GM21360 (cell line): ENCODE measurements around the gene TMEM59.
"Not testable (repeated sequence)": the region's sequence is repeated elsewhere in the genome, so short reads cannot be mapped to it uniquely, and the experiment has no call there.

Experiments
- ATAC-seq: cut with Tn5 transposase; IDR thresholded peaks from one replicate; pipeline ENCODE4 v1.9.1; 2021; ENCODE audit warnings: mild to moderate bottlenecking, moderate library complexity; ENCODE audit not compliant: unreplicated experiment

Gene TMEM59

DNA sequence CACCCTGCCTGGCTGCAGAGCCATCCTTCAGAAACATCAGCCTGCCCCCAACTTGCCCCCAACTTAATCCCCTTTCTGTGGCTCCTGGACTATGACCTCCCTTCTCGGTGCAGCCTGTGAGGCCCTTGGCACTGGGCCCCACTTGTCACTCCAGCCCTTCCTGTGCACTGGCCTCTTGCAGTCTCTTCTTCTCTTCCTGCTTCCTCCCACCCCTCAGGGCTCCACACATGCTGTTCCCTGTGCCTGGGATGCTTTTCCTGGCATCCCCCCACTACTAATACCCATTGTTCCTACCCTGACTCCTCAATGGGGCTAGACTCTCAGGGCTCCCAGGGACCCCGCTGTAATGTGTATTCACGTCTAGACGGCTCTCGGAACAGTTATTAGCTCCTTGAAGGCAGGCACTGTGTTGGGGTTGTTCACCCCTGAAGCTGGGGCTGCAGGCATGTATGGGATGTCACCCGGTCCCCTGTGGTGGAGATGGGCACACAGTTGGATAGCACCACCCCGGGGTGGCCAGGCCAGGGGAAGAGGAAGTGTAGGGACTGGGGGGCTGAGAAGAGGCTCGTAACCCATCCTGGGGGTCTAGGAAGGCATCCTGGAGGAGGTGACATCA is 39.5 kb downstream of the TMEM59 start:
- no peak for ATAC-seq

DNA sequence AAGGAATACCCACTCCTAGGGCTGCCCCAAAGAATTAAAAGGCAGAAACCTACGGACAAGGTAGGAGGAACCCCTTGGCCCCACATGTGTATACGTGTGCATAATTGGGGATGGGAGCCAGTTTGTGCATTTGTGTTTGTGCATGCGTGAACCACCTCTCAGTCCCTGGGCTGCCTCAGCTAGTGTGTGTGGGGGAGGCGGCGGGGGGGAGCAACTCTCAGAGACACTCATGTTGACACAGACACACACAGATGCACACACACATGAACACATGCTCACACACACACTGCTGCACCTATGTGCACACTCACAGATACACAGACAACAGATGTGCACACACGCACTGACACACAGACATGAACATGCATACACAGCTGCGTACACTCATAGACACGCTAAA is 40.1 kb downstream of the TMEM59 start:
- ATAC-seq: no peak

DNA sequence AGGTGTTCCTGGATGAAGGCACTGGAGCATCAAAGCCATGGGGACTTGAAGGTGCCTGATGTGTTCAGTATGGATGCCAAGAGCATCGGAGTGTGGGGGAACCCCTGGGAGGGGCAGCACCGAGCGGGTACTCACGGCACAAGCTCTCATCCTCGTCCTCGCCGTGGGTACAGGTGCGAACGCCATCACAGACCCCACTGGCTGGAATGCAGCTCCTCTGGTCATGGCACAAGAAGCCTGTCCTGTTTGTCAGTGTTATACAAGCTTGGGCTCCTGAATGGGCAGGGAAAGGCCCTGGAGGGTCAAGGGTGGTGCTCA is 41.0 kb downstream of the TMEM59 start:
- no peak for ATAC-seq

DNA sequence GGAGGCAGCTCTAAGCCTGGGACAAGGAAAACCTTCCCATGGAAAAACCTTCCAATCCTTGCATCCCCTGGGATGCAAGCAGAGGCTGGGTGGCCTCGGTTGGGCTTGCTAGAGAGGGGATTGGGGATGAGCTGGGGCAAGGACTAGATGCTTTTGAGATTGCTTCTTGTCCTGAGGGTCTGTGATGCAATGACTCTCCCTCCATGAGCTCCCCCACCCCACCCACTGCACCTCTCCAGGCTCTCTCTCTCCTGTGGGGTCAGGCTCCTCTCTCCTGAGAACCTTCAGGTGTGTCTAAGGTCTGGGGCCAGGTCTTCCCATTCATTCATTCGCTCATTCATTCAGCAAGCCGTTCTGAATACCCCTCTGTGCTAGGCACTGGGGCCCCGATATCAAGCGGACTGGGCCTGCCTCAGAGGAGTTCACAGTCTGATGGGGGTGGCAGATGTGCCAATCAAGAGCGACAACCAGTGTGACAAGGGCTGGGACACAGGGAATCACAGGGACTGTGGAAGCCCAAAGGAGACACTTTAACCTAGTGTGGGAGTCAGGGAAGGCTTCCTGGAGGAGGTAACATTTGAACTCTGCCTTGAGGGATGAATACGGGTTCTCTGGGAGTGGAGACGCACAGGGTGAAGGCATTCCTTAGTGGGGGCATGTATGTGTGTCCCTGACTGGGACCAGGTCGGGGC is 41.5 kb downstream of the TMEM59 start:
- ATAC-seq: no peak

DNA sequence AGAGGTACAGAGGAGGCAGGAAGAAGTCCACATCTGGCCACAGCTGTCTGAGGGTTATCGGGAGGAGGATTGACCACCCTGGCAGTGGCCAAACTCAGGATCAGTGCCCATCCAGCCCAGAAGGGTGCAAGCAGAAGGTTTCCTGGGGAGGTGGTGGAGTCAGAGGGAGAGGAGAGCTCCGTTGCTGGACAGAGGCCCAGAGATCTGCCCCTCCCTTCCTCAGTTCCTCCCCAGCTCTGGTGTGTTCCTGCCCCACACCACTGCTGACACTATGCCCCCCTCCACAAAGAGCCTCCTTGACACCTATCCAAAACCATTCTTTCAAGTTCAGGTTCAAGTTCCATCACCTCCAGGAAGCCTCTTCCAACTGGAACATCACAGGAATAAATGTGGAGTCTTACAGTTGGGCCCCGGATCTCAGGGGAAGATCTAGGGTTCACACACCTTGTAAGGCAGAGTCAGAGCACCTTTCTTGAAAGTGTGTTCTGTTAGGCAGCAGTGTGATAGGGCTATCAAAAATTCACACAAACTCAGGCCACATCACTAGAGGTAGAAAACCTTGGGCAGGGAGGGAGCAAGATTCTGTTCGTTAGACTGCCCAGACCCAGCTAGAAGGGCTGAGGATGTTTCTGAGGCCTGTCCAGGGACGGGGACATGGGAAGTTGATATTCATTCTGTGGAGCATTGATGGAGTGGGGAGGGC is 42.4 kb downstream of the TMEM59 start:
- no peak for ATAC-seq

DNA sequence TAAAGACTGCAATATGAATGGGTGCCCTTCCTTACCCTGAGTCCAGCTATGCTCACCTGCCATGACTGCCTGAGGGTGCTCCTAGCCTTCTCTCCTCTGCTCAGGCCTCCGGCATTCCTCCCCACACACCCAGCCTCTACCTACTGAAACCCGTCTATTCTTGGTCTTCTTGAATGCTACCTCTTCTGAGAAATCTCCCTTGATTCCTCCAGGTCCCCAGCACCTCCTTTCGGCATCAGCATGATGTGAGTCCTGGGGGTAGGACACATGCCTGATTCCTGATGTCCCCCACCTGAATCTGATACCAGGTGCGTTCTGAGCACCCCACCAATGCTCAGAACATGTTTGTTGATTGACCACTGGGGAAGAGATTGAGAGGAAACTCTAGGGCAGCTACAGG is 43.6 kb downstream of the TMEM59 start:
- ATAC-seq: no peak

DNA sequence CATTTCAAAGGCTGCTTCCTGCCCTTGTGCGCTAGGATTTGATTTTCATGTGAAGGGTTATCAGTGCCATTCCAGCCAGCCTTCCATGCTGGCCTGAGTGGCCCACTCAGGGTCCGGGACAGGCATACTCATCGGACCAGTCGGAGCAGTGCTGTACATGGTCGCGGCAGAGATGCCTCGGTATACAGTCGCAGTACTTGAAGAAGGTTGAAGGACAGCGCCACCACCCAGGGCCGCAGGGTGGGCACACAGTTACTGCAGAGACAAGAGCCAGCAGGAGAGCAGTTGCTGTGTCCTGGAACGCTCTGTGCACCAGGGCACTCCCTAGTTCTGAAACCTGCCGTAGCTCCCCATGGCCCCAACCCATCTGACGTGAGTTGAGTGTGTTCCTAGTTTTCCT is 44.1 kb downstream of the TMEM59 start:
- no peak for ATAC-seq

DNA sequence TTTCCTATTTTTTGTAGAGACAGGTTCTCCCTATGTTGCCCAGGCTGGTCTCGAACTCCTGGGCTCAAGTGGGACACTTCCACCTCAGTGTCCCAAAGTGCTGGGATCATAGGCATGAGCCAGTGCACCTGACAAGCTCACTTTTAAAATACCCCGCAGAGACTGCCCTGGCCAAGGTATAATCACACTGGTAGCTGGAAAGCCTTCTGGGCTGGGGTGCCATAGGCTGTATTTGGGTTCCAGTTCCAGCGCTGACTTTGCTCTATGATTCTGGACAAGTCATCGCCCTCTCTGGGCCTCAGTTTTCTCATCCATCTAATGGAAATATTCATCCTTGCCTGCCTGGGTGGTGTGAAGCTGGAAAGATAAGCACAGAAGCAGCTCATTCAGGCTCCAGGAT is 45.4 kb downstream of the TMEM59 start:
- ATAC-seq: no peak

DNA sequence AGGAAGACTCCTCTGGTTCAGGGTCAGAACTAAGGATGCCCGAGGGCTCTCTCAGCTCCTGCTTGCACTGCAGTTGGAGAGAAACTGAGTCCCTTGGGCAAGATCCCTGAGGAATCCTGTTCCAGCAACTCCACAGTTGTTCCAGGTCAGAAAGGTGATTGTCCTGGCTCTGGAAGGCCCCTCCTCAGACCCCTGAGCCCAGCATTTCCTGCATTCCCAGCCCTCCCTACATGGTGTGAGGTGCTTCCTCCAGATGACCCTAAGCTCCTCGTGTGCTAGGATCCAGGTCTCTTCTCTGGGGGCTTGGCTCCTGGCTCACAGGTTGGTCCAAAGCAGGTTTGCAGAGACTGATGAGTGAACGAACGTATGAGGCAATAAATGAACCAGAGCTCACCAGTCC is 46.5 kb downstream of the TMEM59 start:
- no peak for ATAC-seq

DNA sequence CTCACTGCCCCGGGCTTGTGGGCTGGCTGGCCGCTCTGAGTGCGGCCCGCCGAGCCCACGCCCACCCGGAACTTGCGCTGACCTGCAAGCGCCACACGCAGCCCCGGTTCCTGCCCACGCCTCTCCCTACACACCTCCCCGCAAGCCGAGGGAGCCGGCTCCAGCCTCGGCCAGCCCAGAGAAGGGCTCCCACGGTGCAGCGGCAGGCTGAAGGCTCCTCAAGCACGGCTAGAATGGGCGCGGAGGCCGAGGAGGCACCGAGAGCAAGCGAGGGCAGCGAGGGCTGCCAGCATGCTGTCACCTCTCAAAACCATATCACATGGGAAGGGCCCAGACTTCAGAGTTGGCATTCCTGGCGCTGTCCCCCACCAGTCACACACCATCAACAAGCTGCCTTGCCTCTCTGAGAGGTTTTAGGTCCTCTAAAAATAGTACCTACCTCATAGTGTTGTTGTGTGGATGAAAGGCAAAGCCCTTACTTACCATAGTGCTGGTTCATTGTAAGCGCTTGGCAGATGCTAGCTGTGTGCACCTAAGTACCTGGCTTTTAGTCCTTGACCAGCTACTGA is 48.4 kb downstream of the TMEM59 start:
- ATAC-seq: no peak

DNA sequence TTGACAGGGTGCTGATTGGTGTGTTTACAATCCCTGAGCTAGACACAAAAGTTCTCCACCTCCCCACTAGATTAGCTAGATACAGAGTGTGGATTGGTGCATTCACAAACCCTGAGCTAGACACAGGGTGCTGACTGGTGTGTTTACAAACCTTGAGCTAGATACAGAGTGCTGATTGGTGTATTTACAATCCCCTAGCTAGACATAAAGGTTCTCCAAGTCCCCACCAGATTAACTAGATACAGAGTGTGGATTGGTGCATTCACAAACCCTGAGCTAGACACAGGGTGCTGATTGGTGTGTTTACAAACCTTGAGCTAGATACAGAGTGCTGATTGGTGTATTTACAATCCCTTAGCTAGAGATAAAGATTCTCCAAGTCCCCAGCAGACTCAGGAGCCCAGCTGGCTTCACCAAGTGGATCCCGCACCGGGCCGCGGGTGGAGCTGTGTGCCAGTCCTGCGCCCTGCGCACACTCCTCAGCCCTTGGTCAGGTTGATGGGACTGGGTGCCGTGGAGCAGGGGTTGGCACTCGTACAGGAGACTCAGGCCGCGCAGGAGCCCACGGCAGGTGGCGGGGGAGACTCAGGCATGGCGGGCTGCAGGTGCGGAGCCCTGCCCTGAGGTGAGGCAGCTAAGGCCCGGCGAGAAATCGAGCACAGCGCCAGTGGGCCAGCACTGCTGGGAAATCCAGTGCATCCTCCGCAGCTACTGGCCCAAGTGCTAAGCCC is 49.1 kb downstream of the TMEM59 start:
- not testable (repeated sequence) for ATAC-seq

DNA sequence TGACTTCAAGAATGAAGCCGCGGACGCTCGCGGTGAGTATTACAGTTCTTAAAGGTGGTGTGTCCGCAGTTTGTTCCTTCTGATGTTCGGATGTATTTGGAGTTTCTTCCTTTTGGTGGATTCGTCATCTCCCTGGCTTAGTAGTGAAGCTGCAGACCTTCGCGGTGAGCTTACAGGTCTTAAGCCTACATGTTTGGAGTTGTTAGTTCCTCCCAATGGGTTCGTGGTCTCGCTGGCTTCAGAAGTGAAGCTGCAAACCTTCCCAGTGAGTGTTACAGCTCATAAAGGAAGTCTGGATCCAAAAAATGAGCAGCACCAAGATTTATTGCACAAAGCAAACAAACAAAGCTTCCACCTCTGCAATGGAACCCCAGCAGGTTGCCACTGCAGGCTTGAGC is 49.8 kb downstream of the TMEM59 start:
- ATAC-seq: no peak

DNA sequence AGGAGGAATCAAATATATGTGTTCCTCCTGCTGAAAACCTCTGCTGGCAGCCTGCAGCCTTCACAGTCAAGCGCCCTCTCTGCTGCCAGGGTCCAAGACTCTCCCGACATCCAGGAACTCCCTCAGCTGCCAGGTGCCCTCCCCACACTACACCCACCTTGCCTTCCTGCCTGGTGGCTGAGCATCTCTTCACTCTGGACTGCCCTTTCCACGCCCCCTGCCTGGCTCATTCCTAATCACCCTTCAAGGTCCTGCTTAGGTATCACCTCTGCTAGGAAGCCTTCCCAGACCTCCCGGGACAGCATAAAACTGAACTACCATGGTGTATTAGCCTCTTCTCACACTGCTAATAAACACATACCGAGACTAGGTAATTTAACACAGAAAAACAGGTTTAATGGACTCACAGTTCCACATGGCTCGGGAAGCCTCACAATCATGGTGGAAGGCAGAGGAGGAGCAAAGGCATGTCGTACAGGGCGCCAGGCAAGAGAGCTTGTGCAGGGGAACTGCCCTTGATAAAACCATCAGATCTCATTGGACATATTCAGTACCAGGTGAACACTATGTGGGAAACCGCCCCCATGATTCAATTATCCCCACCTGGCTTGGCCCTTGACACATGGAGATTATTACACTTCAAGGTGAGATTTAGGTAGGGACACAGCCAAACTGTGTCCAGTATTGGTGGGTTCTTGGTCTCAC is 50.3 kb downstream of the TMEM59 start:
- no peak for ATAC-seq

DNA sequence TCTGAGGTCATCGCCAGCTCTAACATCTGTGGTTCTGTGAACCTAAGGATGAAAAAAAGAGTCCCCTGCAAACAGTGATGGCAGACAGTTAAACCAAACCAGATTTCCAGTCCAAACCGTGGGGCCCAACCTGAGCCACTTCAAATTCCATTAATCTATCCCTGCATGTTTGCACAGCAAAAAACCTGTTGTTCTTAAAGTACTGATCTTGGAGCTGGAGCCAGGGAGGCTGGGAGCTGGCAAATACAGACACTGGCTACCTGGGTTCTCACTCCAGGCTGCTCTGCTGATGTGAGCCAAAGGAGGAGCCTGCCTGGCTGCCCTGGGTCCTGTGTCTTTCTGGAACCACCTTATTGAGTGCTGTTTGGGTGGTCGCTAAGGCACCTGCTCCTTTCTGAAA is 51.4 kb downstream of the TMEM59 start:
- no peak for ATAC-seq

DNA sequence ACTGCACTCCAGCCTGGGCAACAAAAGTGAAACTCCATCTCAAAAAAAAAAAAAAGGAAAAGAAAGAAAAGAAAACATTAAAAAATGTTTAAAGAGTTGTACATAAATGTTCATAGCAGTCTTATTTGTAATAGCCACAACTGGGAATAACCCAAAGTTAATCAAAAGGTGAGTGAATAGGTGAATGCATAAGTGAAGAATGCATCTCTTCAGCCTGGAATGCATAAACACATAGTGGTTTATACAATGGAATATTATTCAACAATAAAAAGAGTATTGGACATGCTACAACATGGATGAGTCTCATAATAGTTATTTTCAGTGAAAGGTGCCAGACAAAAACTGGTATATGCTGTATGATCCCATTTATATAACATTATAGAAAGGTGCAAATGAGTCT is 53.1 kb downstream of the TMEM59 start:
- ATAC-seq: no peak

DNA sequence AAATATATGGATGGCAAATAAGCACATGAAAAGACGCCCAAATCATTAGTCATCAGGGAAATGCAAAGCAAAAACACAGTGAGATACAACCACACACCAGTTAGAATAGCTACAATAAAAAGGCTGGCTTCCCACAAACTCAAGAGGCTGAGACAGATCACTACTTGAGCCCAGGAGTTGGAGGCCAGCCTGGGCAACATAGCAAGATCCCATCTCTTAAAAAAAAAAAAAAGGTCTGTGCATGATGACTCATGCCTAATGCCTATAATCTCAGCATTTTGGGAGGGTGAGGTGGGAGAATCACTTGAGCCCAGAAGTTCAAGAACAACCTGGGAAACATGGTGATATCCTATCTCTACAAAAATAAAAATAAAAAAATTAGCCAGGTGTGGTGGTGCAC is 54.8 kb downstream of the TMEM59 start:
- no peak for ATAC-seq

DNA sequence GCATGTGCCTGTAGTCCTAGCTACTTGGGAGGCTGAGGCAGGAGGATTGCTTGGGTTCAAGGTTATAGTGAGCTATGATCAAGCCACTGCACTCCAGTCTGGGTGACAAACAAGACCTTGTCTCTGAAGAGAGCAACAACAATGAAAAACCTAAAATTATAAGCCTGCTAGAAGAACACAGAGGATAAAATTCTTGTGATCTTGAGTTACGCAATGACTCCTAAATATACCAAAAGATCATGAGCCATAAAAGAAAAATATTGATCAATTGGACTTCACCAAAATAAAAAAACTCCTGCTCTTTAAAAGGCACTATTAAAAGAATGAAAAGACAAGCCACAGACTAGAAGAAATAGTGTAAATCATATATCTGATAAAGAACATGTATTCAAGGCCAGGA is 57.3 kb downstream of the TMEM59 start:
- ATAC-seq: no peak

DNA sequence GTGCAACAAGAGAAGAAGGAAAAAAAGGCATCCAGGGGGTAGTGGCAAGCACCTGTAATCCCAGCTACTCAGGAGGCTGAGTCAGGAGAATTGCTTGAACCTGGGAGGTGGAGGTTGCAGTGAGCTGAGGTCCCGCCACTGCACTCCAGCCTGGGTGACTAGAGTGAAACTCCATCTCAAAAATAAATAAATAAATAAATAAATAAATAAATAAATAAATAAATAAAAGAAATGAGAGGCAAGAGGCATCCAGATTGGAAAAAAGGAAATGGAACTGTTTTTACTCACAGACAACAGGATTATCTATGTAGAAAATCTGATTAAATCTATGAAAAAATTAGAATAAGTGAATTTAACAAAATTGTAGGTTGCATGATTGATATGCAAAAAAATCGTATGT is 58.5 kb downstream of the TMEM59 start:
- not testable (repeated sequence) for ATAC-seq

DNA sequence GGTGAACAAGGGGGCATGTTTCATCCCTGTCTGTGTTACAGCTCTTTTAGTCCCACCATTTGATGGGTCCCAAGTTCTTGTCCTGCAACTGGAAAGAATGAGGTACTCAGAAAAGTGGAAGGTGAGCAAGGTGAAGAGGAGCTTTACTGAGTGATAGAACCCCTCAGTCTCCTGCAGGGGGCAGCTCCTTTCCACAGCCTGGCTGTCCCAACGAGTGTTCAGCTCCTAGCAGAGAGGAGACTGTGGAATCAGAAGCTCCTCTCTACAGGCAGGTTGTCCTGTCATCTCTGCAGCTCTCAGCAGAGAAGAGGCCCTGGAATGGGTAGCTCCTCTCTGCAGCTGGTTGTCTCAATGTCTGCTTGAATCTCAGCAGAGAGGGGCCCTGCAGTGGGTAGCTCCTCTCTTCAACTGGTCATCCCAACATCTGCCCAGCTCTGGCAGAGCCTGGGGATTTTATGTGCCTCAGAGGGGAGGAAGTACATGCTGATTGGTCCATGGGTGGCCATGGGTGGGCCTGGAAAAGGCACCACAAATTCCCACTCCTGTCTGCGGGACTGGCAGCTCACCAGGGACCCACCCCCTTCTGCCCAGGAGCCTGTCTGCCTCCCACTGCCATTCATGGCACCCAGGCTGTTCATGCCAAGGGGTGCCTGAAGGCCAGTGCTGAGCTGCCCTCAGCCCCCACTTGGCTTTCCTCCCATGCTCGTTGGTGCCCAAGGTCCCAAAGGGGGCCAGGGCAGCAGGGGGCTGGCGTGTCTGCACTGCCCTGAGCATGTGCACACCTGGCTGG is 60.7 kb downstream of the TMEM59 start:
- no peak for ATAC-seq

DNA sequence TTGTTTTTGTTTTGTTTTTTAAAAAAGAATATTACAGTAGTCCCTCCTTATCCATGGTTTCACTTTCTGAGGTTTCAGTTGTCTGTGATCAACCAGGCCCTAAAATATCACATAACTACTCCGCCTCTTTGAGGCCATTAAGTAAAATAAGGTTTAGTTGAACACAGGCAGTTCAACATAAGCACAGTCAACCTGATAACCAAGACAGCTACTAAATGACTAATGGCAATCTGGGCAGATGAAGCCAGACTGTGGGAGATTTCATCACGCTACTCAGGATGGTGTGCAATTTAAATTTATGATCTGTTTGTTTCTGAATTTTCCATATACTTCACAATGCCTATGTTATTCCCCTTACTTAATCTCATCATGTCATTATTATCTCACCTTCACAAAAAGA is 65.1 kb downstream of the TMEM59 start:
- no peak for ATAC-seq
